A673 (cell line): ENCODE measurements around the gene CSF2.

Source experiments
- EZH2 ChIP-seq: fragments of 200-600 bp; sonication (generic); IDR thresholded peaks from 2 replicates; pipeline ENCODE4 v1.6.1; 2017; ENCODE audit warnings: borderline replicate concordance, low read depth, mild to moderate bottlenecking, mixed read lengths, antibody characterized with exemption, low read length; ENCODE audit not compliant: poor library complexity, severe bottlenecking
- TF ChIP-seq, protein P1 (sequence below): fragments of 300-800, 200-600 bp; sonication (generic); conservative IDR thresholded peaks from 2 replicates; pipeline ENCODE4 v1.5.1; 2017; ENCODE audit warnings: low read depth, mild to moderate bottlenecking, antibody characterized with exemption, low read length, moderate library complexity, mixed read lengths

DNA sequence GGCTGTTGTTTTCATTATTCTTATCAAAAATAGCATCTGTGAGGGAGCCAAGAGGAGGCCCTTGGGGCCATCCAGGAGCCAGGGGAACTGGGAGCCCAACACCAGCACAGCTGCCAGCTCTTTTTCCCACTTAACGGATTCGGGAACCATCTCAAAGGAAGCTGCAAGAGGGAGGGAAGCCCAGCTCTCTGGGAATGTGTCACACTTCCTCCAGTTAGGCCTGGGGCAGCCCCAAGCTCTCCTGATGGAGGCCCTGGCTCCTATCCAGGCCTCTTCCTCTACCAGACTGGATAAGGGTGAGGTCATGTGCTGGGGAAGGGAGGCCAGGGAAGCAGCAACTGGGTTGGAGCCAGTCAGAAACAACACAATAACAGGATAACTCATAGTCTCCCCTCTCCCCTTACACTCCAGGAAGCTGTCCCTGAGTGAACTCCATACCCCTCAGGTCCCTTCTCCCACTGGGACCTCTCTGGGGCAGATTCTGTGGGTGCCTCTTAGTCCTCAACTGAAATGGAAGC, 12.7 kb downstream of the CSF2 start:
- TF ChIP-seq, protein P1, sequence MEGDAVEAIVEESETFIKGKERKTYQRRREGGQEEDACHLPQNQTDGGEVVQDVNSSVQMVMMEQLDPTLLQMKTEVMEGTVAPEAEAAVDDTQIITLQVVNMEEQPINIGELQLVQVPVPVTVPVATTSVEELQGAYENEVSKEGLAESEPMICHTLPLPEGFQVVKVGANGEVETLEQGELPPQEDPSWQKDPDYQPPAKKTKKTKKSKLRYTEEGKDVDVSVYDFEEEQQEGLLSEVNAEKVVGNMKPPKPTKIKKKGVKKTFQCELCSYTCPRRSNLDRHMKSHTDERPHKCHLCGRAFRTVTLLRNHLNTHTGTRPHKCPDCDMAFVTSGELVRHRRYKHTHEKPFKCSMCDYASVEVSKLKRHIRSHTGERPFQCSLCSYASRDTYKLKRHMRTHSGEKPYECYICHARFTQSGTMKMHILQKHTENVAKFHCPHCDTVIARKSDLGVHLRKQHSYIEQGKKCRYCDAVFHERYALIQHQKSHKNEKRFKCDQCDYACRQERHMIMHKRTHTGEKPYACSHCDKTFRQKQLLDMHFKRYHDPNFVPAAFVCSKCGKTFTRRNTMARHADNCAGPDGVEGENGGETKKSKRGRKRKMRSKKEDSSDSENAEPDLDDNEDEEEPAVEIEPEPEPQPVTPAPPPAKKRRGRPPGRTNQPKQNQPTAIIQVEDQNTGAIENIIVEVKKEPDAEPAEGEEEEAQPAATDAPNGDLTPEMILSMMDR = no peak
- no peak for TF ChIP-seq EZH2
